ENCODE data around the gene NRIP1. TPM values are rescaled to one million over a fixed set of nuclear protein-coding genes. Genes with fewer than 3 reads are reported as not detected.

Gene NRIP1
- polyA plus RNA-seq, 4 donors = 42.9 to 71.4 (median 60.4) TPM

DNA sequence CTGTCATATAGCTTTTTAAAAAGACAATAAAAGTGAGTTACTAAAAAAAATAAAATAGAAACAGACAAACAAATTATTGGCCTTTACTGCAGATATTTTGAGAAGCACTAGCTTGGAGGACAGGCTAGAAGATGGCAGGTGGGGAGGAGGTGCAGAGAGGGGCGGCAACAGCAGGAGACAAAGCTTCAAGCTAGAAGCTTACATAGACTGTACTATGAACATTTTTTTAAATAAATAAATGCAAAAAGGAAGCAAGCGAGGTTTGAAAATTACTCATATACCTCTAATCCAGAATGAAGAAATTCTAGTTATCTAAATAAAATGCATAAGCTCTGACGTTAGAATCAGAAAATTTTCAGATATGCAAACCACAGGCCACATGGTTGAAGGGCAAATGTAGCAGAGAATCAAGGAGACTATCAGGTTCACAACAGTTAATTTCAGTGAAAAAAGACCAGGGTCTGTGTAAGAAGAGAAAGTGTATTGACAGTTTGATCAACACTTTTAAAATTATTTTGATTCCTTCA lies 54.9 kb downstream of the NRIP1 start:
- no peak for DNase-seq (ENCODE audit: low read depth in 4 of 4, low spot score in 3 of 4)

DNA sequence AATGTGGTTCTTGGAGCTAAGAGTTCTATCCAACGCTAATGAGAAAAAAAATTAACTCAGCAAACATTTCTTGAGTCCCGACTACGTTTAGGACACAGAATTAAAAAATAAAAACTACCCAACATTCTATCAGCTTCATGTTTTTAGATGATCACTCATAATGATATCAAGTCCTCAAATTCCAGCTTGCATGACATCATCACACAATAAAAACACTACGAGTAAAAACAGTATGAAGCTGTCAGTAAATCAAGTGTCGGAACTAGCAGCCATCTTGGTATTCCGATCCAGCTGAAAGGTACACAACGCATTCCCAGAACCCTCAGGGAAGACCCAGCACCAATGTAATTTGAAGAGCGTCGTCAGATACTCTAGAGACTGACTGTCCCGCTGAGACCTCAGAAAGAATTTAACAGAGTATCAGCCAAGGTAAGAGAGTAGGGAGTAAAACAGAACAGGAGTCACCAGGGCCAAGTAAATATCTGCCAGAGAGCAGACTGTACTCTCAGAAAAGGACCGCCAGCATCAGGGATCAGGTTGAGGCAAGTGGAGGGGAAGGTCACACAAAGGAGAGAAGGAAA lies 57.0 kb downstream of the NRIP1 start:
- no peak for DNase-seq (ENCODE audit: low read depth in 4 of 4, low spot score in 3 of 4)

- no peak for DNase-seq (ENCODE audit: low read depth in 4 of 4, low spot score in 3 of 4)
These were observed 58.1 kb downstream of the NRIP1 start for GRCh38 chr21:15006594-15007230.

DNA sequence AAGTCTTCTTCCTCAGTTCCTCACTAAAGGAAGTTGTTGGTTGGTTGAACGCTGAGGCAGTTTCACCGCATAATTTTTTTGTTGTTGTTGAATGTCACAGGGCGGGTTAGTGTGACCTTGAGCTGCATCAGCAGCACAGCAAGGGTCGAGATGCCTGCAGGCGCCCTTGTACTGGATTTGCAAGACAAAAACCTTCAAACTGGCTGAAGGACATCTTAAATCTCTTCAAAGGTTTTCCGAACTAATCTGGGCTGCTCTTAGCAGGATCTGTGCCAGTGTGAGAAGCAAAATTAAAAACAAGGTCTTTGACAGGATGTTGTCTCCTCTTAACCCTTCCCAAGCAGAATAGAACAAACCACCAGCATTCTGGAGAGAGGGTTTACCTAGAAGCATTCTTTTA lies 59.4 kb downstream of the NRIP1 start:
- DNase-seq (ENCODE audit: low read depth in 4 of 4, low spot score in 3 of 4) = no peak

GRCh38 chr21:15004721-15005370 lies 60.0 kb downstream of the NRIP1 start:
- DNase-seq (ENCODE audit: low read depth in 4 of 4, low spot score in 3 of 4) = no peak

DNA sequence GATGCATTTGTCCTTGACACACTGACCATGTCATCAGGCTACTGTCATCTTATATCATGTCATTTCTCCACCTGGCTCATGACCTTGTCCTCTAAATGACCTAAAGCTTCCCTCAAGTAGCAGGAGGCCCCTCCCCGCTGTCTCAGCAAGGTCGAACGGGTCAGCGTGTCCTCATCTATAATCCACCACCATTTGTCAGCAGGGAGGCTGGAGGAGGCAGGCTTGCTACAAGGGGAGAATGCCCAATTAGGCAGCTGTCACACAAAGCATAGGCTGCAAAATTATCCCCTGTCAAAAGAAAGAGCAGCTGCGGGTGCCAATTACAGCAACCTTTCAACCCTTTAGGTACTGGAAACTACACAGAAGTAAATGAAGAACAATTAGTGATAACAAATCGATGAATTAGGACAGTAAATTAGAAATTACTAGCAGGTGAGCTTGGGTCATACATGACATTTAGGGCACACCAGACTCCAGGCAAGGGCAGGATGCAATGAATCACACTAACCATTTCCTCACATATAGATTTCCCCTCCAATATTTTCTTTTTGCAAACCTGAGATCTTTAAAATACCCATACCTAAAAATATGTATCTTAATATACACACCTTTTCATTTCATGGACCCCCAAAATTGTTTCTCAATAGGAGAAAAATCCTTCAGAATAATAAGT lies 61.2 kb downstream of the NRIP1 start:
- no peak for DNase-seq (ENCODE audit: low read depth in 4 of 4, low spot score in 3 of 4)

- no peak for DNase-seq (ENCODE audit: low read depth in 4 of 4, low spot score in 3 of 4)
These were observed 62.8 kb downstream of the NRIP1 start for GRCh38 chr21:15001857-15002606.

DNA sequence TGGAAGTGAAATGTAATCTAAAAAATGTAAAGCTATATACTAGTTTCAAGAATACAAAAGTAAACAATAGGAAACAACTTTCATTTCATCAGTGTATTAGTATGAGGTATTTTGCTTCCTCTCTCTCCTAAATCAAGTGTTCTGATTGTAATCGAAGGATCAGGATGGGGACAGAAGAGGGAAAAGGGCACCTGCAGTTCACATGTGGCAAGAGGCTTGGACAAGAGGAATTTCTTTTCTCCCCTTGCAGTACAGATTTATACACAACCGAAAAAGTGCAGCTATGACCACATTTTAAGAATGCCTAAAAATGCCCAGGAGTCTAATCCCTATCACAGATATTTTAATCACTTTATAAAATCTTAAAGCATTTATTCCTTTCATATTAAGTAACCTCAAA lies 63.7 kb downstream of the NRIP1 start:
- DNase-seq (ENCODE audit: low read depth in 4 of 4, low spot score in 3 of 4) = no peak

DNA sequence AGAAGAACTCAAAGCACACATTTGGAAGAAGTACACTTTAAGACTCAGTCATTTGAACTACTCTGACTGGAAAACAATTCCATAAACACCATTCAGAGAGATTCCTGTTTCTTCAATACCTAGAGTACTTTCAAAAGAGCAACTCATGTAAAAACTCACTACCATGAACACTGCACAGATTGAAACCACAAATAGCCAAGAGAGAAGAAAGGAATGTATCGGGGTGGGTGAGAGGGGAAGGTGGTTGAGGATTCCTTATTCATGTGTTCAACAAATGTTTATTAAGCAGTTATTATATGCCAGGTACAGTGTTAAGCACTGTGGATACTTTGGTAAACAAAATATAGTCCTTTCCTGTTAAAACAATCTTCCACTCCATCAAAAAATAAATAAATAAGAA lies 64.7 kb downstream of the NRIP1 start:
- no peak for DNase-seq (ENCODE audit: low read depth in 4 of 4, low spot score in 3 of 4)

GRCh38 chr21:14998784-14999183 lies 66.0 kb downstream of the NRIP1 start:
- DNase-seq (ENCODE audit: low read depth in 4 of 4, low spot score in 3 of 4) = no peak

DNA sequence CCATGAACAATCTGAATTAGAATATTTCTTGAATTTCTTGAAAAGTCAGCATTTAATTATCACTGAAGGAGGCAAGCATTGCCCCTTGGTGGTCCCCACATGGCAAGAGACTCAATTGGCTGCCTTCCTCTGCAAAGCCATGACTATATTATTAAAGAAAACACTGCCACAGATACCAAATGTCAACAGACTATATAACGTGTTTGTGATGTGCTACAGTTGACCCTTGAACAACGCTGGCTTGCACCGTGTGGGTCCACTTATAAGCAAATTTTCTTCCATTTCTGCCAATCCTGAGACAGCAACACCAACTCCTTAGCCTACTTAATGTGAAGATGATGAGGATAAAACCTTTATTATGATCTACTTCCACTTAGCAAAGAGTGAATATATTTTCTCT lies 66.5 kb downstream of the NRIP1 start:
- DNase-seq (ENCODE audit: low read depth in 4 of 4, low spot score in 3 of 4) = no peak

- DNase-seq (ENCODE audit: low read depth in 4 of 4, low spot score in 3 of 4) = no peak
These were observed 68.9 kb downstream of the NRIP1 start for GRCh38 chr21:14995695-14996490.

DNA sequence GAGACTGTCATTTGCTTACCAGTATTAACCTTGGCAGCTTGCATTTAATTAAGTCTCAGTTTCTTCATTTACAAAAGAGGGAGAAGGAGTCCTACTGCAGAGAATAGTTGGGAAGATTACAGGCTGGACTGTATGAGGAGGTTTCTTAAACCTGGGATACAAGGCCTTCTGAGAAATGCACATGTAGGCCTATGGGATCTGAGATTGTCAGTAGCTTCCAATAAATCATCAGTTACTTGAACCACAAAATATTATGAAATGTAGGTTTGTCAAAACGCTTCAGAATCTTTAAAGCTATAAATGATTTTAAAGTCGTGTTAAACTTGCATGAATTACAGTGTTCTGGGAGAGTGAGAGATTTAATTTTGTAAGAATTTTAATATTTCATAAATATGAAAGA lies 69.6 kb downstream of the NRIP1 start:
- DNase-seq (ENCODE audit: low read depth in 4 of 4, low spot score in 3 of 4) = no peak

GRCh38 chr21:14993115-14993514 lies 71.7 kb downstream of the NRIP1 start:
- DNase-seq (ENCODE audit: low read depth in 4 of 4, low spot score in 3 of 4) = no peak

GRCh38 chr21:14991957-14992356 lies 72.8 kb downstream of the NRIP1 start:
- DNase-seq (ENCODE audit: low read depth in 4 of 4, low spot score in 3 of 4) = no peak

- no peak for DNase-seq (ENCODE audit: low read depth in 4 of 4, low spot score in 3 of 4)
These were observed 75.4 kb downstream of the NRIP1 start for GRCh38 chr21:14989359-14989758.

- DNase-seq (ENCODE audit: low read depth in 4 of 4, low spot score in 3 of 4) = no peak
These were observed 76.0 kb downstream of the NRIP1 start for GRCh38 chr21:14988760-14989159.

DNA sequence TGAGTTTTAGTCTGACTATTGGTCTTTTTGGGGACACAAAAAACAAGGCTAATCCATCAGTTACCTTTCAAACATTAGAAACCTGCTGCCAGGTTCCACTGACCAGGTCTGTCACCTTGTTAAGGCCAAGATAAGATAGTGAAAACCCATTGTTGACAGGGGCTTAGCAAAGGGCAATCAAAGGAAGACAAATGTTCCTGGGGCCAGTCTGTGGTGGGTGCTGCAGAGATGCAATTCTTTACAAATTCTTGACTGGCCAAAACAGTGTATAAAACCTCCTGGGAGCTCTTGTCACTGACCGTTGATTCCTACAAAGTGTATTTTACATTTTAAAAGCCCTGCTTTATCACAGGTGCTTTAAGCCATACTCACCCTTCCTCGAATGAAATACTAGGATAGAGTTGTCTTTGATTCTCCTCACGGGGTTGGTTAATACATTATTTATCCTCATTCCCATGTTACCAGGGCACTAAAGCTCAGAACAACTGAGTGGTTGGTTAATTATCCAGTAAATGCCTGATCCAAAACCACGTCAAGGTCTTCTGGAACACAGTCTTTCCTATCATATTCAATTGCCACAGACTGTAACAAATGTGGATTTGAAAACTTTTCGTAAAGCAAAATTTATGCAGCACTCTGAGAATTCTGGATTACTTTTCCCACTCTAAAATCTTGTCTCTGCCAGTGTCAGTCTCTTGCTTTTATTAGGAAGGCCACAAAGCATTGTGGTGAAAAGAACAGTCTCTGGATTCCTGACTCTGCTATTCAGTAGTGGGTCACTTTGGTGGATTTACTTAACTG lies 77.2 kb downstream of the NRIP1 start:
- DNase-seq (ENCODE audit: low read depth in 4 of 4, low spot score in 3 of 4) = no peak

GRCh38 chr21:14985306-14985705 lies 79.5 kb downstream of the NRIP1 start:
- DNase-seq (ENCODE audit: low read depth in 4 of 4, low spot score in 3 of 4) = no peak

Measured in left renal pelvis (tissue), 4 donors.